A673 (cell line): ENCODE results near the gene LRRC32.

Experiments
- EZH2 ChIP-seq: fragments of 200-600 bp; sonication (generic); IDR thresholded peaks from 2 replicates; pipeline ENCODE4 v1.6.1; 2017; ENCODE audit warnings: borderline replicate concordance, low read depth, mild to moderate bottlenecking, mixed read lengths, antibody characterized with exemption, low read length; ENCODE audit not compliant: poor library complexity, severe bottlenecking
- TF ChIP-seq, protein P1 (sequence below): fragments of 300-800, 200-600 bp; sonication (generic); conservative IDR thresholded peaks from 2 replicates; pipeline ENCODE4 v1.5.1; 2017; ENCODE audit warnings: low read depth, mild to moderate bottlenecking, antibody characterized with exemption, low read length, moderate library complexity, mixed read lengths

DNA sequence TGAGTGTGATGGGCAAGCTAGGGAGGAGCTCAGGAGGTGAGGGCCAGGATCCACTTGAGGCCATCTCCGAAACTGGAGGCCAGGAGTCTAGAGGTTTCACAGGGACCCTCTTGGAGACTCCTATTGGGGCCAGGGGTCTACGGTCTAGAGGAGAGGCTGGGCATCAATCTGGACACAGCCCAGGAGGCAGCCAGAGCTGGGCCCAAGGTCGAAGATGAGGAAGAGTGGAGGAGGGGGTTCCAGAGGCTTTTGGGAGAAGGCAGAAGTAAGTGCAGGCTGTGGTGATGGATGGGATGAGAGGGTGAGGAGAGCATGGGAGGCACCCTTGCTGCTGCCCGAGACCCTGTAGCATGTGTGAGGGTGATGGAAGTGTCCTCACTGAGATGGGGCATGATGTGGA is 56.6 kb downstream of the LRRC32 start:
- TF ChIP-seq, protein P1, sequence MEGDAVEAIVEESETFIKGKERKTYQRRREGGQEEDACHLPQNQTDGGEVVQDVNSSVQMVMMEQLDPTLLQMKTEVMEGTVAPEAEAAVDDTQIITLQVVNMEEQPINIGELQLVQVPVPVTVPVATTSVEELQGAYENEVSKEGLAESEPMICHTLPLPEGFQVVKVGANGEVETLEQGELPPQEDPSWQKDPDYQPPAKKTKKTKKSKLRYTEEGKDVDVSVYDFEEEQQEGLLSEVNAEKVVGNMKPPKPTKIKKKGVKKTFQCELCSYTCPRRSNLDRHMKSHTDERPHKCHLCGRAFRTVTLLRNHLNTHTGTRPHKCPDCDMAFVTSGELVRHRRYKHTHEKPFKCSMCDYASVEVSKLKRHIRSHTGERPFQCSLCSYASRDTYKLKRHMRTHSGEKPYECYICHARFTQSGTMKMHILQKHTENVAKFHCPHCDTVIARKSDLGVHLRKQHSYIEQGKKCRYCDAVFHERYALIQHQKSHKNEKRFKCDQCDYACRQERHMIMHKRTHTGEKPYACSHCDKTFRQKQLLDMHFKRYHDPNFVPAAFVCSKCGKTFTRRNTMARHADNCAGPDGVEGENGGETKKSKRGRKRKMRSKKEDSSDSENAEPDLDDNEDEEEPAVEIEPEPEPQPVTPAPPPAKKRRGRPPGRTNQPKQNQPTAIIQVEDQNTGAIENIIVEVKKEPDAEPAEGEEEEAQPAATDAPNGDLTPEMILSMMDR, result no peak
- TF ChIP-seq EZH2, result no peak
